NCI-H748 treated with DMSO at 0.1 percent for 48 hours (cell line): Measurements from ENCODE around the gene ERC2.
A peak's percentile ranks its signal among the peaks of the same experiment; 100 is the strongest.
"Not testable (repeated sequence)": the region's sequence is repeated elsewhere in the genome, so short reads cannot be mapped to it uniquely, and the experiment has no call there.

Experiments used
- DNase-seq: peaks from one replicate; lab custom pipeline; 2025; lab: John Stamatoyannopoulos, UW

The ERC2 gene

GRCh38 chr3:56061279-56061626 is 407.0 kb downstream of the ERC2 start:
- no peak for DNase-seq

DNA sequence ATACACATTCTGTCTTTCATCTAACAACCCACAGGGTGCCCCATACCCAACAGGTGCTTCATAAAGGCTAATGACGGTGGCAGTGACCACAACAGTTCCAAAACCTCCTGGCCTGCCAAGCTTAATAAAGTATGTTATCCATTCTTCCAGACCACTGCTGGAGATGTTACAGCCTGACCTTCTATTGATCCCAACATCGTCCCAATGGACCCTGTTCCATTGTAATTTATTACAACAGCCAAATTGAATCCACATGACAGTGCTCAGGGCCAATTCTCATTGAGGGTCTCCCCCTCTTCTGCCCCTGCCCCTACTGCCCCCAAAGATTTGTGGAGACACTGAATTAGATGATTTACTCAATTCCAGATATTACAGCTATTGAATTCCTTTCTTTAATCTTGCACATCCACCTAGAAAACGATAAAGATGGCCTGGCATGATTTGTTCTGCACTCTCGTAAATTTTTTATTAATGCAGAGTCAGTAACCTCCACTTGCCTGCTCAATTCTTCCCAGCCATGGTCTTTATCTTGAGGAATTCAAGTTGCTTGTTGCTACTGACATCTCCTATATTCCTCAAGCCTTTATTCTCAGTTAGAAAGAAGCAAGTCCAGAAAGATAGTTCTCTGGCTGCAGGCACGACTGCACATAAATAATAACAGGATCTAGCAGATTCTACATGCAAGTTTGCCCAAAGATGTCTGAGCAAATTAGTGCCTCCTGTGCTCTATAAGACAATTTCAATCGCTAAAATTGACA is 407.6 kb downstream of the ERC2 start:
- no peak for DNase-seq

DNA sequence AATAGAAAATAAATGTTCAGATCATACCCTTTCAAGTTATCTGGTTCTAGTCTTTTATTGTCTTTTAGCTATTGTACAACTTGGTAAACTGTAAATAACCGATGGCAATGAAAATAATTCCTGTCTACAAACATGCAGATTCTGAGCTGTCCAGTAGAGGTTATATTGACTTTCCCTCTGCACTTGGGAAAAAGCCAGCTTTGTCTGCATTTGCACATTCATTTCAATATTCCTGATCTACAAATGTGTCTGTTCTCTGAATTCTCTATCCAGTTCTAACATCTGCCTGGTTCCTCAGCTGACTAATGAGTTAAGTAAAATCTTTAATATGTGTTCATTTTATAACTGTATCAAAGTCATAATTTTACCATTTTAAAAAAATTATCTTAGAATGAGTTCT is 408.5 kb downstream of the ERC2 start:
- DNase-seq, result no peak

DNA sequence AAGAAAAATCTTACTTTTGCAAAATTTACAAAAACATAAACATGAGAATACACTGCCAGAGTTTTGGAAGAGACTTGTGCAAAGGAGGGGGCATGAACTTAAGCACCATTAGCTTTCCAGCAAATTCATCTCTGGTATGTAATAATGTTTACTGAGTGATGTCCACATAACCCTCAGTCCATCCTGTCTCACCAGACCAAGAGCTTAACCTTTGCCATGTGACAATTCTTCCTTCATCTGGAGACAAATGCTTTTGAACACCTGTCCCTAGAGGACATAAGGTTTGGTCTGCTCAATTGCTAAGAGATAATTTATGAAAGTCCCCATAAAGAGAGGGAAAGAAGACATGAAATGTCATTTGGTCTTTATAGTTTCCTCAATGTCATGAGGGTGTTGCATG is 412.3 kb downstream of the ERC2 start:
- DNase-seq, result no peak

DNA sequence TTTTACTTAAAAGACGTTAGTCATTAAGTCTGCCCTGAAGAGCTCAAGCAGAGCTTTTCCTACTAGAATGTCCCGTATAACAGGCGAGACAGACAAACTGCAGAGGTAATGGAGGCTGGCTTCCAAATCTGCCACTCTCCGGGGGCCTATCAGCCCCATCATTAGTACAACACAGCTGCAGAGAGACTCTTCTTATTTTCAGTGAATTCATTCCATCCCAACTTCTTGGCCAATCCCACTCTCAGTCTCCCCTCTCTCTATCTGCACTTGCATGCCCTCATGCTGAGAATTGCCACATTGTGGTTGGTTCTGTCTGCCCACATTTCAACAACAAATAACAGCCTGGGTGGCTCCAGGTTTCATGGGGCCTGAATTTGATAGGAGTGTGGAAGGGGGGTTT is 412.7 kb downstream of the ERC2 start:
- no peak for DNase-seq

DNA sequence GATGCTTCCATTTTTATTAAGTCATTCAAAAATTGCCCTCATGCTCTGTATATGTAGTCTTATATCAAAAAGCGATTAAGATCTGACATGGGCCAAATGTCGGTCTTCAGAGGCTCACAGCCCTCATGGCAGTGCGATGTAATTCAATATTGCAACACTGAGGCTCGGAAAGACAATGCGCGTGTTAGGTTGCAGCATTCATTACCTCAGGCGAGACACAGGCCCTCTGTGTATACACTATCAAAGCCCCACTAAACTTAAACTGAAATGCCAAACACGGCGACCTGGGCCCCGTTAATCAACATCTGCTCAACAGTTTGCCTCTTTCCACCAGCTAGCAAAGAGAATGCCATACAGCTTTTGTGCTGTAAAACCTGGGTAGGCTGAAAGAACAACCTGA is 413.4 kb downstream of the ERC2 start:
- no peak for DNase-seq

GRCh38 chr3:56053727-56054126 is 414.5 kb downstream of the ERC2 start:
- peak; percentile 1 for DNase-seq

GRCh38 chr3:56052188-56052587 is 416.1 kb downstream of the ERC2 start:
- DNase-seq, result peak; percentile 37

DNA sequence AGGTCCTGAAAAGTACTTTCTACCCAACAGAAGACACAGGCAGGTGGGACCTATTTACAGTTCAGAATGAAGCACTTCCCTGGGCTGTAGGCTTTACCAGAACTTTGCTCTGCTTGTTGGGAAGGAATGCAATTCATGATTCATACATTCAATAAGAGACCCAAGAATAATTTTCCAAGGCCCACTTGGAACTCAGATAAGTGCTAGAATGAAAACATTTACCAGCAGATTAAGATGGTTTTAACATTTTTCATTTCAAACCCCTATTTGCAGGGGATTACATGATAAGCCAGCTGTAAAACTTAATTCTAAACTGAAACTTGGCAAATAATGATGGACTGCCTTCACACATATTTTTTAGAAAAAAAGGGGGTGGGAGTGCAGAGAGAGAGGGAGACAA is 417.2 kb downstream of the ERC2 start:
- DNase-seq, result no peak

- DNase-seq, result no peak
These were observed 419.3 kb downstream of the ERC2 start for GRCh38 chr3:56048946-56049345.

DNA sequence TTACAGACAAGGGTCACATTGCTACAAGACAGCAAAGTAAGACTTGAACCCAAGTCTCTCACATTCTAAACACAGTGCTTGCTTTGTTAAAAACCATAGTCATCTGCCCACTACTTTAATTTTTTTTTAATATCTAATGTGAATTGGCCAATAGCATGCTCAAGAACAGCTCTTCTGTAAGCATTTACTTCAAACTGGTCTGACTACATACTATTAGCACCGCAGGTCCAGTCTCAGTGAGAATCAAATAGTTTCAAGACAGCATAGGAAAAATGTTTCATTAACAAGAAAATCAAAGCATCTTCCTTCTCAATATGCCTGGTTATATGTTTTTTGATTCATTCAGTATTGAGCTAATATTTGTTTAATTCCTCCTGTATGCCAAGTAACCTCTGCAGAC is 419.9 kb downstream of the ERC2 start:
- DNase-seq, result no peak

DNA sequence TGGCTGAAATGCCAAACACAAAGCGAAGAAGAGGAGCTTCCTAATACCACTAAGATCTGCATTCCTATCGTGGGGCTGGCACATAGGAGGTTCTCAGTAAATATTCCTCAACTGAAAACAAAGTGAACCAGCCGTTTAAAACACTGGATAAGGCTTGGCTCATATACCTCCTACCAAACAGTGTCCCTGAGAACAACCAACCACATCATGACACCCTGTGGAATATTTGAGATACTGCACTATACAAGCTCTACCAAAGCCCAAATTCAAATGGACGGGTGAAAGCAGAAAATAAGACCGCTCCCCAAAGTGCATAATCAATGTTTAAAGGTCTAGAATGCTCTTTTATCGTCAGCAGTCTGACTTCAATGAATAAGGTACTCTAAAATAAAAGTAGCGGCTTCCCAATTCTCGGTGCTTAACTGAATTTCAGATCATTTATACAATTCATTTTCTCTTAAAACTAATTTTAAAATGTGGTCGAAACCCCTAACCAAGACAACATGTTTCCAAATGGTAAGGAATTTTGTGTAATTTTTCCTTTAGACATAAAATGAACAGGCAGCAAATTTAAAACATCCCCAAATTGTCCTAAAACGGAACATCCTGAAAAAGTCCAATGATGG is 425.8 kb downstream of the ERC2 start:
- DNase-seq, result peak; percentile 28

DNA sequence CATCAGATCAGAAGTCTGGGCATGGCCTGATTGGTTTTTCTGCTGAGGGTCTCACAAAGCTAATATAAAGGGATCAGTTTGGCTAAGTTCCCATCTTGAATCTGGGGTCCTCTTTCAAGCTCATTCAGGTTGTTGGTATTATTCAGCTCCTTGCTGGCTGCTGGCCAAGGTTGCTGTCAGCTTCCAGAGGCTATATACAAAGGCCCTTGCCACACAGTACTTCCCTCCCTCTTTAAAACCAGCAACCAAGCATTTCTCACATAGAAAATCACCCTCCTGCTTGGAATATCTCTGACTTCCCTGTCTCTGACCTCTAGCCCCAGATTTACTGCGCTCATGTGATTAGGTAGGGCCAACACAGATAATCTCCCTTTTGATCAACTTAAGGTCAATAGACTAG is 442.9 kb downstream of the ERC2 start:
- peak; percentile 8 for DNase-seq

DNA sequence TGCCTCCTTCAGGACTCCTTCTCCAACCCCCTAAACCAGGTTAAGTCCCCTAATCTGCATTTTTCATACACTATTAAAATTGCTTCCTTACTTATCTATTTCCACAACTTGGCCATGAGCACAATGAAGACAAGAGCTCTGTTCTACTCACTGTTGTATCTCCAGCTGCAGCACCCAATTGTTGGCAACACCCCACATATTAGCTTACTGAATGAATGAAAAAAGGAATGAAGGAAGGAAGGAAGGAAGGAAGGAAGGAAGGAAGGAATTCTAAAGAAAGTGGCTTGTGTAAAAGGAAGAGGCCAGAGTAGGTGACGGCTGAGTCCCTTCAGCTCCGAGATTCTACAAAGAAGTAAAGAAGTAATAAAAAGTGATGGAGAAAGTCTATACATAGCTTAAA is 444.7 kb downstream of the ERC2 start:
- no peak for DNase-seq

DNA sequence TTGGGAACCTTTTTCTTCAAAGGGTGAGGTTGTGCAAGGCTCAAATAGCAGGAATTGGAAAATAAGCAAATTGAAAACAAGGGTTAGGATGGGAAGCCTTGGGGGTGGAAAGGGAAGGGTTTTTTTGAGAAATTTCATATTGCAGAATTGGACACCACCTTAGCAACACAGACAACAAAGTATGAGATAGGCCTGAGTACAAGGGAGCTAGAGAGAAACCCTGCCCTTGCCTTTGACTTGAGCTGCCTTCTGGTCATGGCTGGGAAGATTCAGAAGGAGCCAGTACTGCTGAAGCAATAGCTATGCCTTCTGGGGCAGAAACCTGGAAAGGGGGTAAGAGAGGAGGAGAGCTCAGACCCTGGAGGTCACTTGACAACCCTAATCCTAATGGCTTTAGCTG is 445.6 kb downstream of the ERC2 start:
- no peak for DNase-seq

DNA sequence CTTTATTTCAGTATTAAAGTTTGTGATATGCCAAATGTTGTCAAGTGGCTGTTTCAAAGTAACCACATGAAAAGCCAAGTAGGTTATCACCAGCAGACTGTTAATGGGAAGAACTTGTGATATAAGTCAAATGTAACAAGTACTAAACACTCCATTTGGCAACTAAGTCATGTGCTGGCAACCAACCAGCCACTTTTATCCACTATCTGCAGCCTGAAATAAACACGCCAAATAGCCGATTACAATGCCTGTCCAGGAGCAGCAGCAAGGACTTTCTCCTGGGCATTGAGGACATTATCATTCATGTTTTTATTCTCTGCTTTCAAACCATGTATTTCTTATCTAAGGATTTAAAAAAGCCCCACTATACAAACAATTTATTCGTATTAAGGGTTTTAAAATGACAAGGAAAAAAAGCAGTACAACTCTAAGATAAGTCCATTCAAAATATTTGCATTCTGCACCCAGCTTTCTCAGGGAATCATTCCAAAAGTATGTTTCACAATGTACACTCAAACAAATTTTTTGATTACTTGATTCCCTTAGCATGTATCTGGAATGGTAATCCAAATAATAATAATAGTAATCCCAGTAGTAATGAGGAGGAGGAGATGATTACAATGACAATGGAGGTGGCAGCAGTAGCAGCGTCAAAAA is 448.6 kb downstream of the ERC2 start:
- no peak for DNase-seq

DNA sequence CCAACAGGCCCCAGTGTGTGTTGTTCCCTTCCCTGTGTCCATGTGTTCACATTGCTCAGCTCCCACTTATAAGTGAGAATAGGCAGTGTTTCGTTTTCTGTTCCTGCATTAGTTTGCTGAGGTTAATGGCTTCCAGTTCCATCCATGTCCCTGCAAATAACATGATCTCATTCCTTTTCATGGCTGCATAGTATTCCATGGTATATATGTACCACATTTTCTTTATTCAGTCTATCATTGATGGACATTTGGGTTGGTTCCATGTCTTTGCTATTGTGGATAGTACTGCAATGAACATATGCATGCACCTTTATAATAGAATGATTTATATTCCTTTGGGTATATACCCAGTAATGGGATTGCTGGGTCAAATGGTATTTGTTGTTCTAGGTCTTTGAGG is 452.9 kb downstream of the ERC2 start:
- DNase-seq, result not testable (repeated sequence)

- DNase-seq, result no peak
These were observed 455.5 kb downstream of the ERC2 start for GRCh38 chr3:56012721-56013120.

GRCh38 chr3:56005196-56005805 is 463.0 kb downstream of the ERC2 start:
- no peak for DNase-seq

DNA sequence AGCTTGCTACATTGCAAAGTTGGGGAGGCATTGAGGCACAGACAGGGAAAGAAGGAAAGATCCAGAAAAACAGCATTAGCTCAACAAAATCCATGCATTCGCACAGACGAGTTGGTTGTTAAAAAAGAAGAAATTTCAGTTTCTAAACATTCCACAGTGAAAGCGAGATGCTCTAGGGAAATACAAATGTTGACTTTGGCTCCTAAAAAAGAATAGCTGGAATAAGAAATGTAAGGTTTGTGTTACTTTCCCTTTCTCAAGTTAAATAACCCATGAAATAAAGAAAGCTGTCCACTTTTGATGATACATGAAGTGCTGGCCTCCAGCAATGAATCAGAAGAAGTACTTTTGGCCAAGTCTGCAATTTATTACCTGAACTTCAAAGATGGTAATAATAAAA is 465.1 kb downstream of the ERC2 start:
- DNase-seq, result no peak

- DNase-seq, result no peak
These were observed 466.3 kb downstream of the ERC2 start for GRCh38 chr3:56001991-56002390.

DNA sequence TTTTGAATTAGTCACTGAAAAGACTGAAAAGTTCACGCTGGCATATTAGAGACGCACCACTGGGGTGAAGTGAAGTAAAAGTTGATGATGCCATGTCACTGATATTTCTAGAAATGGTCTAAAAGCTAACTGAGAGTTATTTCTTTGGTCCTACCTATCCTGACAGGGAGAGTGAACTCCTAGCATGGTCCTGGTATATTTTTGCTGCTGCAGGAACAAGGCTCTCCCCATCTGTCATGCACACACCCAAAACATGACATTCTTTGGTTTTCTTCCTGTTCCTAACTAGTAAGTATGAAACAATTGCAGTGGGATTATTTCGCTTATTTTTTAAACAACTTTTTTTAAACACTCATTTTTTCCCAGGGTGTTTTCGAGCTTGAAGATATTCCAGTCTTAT is 466.7 kb downstream of the ERC2 start:
- no peak for DNase-seq

DNA sequence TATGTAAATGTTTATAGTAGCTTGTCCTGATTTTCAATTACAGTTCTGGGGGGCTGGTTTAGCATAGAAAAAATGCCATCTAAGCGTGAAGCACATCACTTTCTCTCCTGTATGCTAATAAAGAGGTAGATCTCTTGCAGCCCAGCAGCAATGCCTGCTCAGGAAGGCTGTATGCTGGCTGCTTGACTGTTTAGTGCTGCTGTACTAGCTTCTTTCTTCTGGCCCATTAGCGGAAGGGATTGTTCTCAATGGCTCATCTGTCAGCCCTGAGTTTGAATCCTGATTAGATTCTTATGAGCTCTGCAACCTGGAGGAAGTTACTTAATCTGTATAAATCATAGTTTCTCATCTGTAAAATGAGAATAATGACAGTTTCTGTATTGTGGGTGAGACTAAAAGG is 478.9 kb downstream of the ERC2 start:
- DNase-seq, result no peak
